Measurements from ENCODE around the gene BBX.

GRCh38 chr3:107795514-107796094 lies 272.8 kb downstream of the BBX start:
- TF ChIP-seq EZH2 (IDR thresholded peaks at IDR 0.05; ENCODE audit: insufficient read depth, poor library complexity, severe bottlenecking) (no peak), EZH2phosphoT487 (IDR thresholded peaks at IDR 0.05; ENCODE audit: insufficient read depth, low read depth) (no peak)

Measured in GM23248 (cell line).